Ascending aorta (tissue), 2 donors: Measurements from ENCODE around the gene CADM2. TPM values are rescaled to one million over a fixed set of nuclear protein-coding genes. Genes with fewer than 3 reads are reported as not detected.

ENCODE experiments used
- DNase-seq, 2 donors: peaks; one replicate each; pipeline ENCODE4 v3.0.0-alpha.2; 2019; ENCODE audit warnings: low spot score in 2 of 2
- H3K27ac ChIP-seq, 2 donors: fragments of 200-600 bp; sonication (generic); one replicate each; pipeline ENCODE4 v1.5.1; 2016 to 2017; ENCODE audit warnings: mild to moderate bottlenecking in 1 of 2
- H3K27me3 ChIP-seq: fragments of 200-600 bp; sonication (generic); one replicate; pipeline ENCODE4 v1.5.1; 2017
- H3K36me3 ChIP-seq, 2 donors: fragments of 200-600 bp; sonication (generic); one replicate each; pipeline ENCODE4 v1.5.1; 2016
- H3K4me1 ChIP-seq, 2 donors: fragments of 200-600 bp; sonication (generic); one replicate each; pipeline ENCODE4 v1.5.1; 2016 to 2017; ENCODE audit warnings: mild to moderate bottlenecking in 1 of 2
- H3K4me3 ChIP-seq, 2 donors: fragments of 200-600 bp; sonication (generic); one replicate each; pipeline ENCODE4 v1.5.1; 2016 to 2017; ENCODE audit warnings: mild to moderate bottlenecking in 1 of 2
- H3K9me3 ChIP-seq, 2 donors: fragments of 200-600 bp; sonication (generic); one replicate each; pipeline ENCODE4 v1.5.1; 2016
- intact Hi-C: fragments of 100-400 bp; cut with DNase I; formaldehyde crosslinking; loops from one replicate; pipeline ENCODE4 v1.15.1; 2023
- total RNA-seq: library from RNA; depleted of rRNA; stranded (reverse); fragments of >200 nt; gene quantifications from one replicate; pipeline ENCODE4 v1.1.0, GENCODE V29; 2016
- TF ChIP-seq, protein P1 (sequence below), 3 experiments: fragments of 200-600 bp in 2 of 3; fragments of 450-650 bp in 1 of 3; sonication (generic) in 2 of 3; IDR thresholded peaks; one replicate each; pipeline ENCODE4 v1.5.1; 2016 to 2019; ENCODE audit warnings: antibody characterized with exemption in 3 of 3, mild to moderate bottlenecking in 1 of 3, moderate library complexity in 1 of 3

CADM2 gene
- total RNA-seq, 1 donor from 2014 or later, result 23.0 TPM

DNA sequence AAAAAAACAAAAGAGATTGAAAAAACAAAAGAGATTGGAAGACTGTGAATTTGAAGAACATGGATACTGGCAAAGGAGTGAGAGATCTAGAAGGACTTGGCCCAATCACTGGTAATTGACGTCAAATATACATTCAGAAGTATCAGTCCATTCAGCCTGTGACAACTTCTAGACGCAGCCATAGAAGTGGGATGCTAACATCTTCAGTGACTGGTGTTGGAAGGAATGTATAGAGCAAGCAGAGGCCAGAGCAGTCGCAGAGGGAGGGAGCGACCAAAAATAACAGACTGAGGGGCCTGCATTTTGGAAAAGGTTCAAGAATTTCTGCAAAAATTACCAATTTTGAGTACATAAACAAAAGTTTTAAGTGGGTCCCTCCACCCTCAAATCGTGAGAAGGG, 473.3 kb downstream of the CADM2 start:
- no peak overlapping the region for H3K27ac ChIP-seq
- H3K36me3 ChIP-seq, result no peaks in the 10 kb centered on the region
- no peak for DNase-seq
- no peak overlapping the region for H3K4me3 ChIP-seq
- intact Hi-C loops, result no loop called here
- TF ChIP-seq, protein P1, sequence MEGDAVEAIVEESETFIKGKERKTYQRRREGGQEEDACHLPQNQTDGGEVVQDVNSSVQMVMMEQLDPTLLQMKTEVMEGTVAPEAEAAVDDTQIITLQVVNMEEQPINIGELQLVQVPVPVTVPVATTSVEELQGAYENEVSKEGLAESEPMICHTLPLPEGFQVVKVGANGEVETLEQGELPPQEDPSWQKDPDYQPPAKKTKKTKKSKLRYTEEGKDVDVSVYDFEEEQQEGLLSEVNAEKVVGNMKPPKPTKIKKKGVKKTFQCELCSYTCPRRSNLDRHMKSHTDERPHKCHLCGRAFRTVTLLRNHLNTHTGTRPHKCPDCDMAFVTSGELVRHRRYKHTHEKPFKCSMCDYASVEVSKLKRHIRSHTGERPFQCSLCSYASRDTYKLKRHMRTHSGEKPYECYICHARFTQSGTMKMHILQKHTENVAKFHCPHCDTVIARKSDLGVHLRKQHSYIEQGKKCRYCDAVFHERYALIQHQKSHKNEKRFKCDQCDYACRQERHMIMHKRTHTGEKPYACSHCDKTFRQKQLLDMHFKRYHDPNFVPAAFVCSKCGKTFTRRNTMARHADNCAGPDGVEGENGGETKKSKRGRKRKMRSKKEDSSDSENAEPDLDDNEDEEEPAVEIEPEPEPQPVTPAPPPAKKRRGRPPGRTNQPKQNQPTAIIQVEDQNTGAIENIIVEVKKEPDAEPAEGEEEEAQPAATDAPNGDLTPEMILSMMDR (IDR thresholded peaks at IDR 0.05), result no peak
- H3K27me3 ChIP-seq, result no peaks in the 10 kb centered on the region
- H3K9me3 ChIP-seq, result no peaks in the 10 kb centered on the region
- H3K4me1 ChIP-seq, result no peaks in the 10 kb centered on the region

DNA sequence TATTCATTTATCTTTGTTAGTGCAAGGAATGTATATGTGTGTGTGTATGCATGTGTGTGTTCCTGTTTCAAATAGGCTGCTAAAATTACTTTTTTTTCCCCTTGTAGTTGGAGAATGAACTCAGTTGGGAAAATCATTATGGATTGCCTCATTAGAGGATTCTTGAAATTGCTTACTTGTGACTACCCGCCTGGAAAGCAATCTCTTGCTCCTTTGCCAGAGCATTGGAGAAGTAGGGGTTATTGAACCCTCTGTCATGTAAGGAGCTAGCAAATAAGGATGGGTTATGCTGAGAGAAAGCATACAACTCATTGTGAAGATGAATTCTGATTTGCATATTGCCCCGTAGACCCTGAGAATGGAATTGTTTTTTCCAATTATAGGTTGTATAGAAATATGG, 474.5 kb downstream of the CADM2 start:
- TF ChIP-seq, protein P1 (IDR thresholded peaks at IDR 0.05), result no peak
- intact Hi-C loops, result no loop called here
- H3K27me3 ChIP-seq, result no peaks in the 10 kb centered on the region

DNA sequence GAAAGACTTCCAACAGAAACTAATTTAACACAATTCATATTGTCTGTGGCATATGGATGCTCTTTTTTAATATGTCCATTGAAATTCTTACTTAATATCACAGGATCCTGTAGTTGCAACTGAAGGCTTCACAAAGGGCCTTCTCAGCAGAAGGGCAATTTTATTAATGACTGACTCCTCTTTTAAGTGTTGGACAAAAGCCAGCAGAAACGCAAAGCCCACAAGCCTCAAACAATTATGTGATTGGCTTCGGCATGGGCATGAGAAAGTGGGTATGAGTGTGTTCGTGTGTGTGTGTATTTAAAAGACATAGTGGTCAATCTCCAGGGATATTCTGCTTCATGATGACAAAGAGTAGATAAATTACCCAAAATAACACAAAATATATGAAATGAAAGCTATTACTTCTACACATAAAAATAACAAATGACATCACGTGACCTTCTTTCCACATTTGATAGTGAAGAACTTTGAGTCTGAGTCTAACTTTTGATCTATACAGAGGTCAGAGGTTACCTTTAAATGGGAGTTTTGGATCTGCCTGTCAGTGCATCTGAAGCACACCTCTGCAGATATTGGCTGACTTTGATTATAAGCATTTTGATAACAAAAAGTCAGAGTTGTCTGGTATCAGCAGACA, 496.9 kb downstream of the CADM2 start:
- Histone ChIP-seq H3K27ac (no peak overlapping the region), H3K36me3 (no peaks in the 10 kb centered on the region), H3K9me3 (no peaks in the 10 kb centered on the region), H3K27me3 (no peaks in the 10 kb centered on the region), H3K4me3 (no peak overlapping the region), H3K4me1 (no peaks in the 10 kb centered on the region)
- no peak for DNase-seq
- TF ChIP-seq, protein P1 (IDR thresholded peaks at IDR 0.05), result no peak
- intact Hi-C loops, result no loop called here

More for the DNA sequence above, 474.5 kb downstream of the CADM2 start:
- Histone ChIP-seq H3K4me3 (no peak overlapping the region), H3K4me1 (no peaks in the 10 kb centered on the region), H3K27ac (no peak overlapping the region), H3K9me3 (no peaks in the 10 kb centered on the region), H3K36me3 (no peaks in the 10 kb centered on the region)
- DNase-seq, result no peak

DNA sequence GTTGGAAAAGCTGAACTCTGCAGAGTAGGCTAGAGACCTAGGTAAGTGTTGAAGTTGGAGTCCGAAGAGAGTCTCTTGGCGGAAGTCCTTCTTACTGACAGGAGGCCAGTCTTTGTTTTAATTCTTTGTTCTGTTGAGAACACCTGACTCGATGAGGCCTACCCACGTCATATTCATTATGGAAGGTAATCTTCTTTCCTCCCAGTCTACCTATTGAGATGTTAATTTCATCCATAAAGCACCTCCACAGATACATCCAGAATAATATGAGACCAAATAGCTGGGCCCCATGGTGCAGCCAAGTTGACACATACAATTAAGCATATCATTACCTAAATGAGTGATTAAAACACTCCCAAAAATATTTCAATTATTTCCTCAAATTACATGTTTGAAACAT, 515.5 kb downstream of the CADM2 start:
- H3K4me1 ChIP-seq, result no peaks in the 10 kb centered on the region
- intact Hi-C loops, result no loop called here
- no peaks in the 10 kb centered on the region for H3K27me3 ChIP-seq
- no peaks in the 10 kb centered on the region for H3K9me3 ChIP-seq
- DNase-seq, result no peak
- no peaks in the 10 kb centered on the region for H3K36me3 ChIP-seq
- no peak overlapping the region for H3K27ac ChIP-seq
- TF ChIP-seq, protein P1 (IDR thresholded peaks at IDR 0.05), result no peak
- no peak overlapping the region for H3K4me3 ChIP-seq

DNA sequence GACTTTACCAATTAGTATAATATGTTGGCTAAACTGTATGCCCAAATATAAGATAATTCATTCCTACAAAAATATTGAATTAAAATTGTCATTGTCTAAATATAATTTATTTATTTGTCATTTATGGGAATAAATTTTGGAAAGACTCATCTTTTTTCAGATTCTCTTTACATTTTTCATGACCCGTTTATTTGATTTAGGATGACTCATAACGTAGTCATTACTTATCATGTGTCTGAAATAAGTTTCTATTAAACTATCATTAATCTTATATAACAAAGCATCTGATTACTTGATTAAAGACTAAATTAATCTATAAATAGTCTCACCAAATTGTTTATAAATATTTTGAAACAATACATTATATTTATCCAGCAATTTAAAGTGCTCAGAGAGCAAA, 516.6 kb downstream of the CADM2 start:
- Histone ChIP-seq H3K9me3 (no peaks in the 10 kb centered on the region), H3K36me3 (no peaks in the 10 kb centered on the region), H3K4me1 (no peaks in the 10 kb centered on the region), H3K4me3 (no peak overlapping the region), H3K27me3 (no peaks in the 10 kb centered on the region), H3K27ac (no peak overlapping the region)
- intact Hi-C loops, result no loop called here
- TF ChIP-seq, protein P1 (IDR thresholded peaks at IDR 0.05), result no peak
- no peak for DNase-seq
